Endothelial cell of umbilical vein (primary cell): ENCODE measurements around the gene SULT1A2. TPM values are rescaled to one million over a fixed set of nuclear protein-coding genes. Genes with fewer than 3 reads are reported as not detected.

Experiments used
- BruUV-seq: library from RNA; stranded (reverse); fragments of 400-500 nt; replicated peaks from 2 replicates; lab custom pipeline; 2021; lab: Mats Ljungman, UMichigan
- CTCF ChIA-PET: fragments of 300-600, 350-600 bp; sonication (Branson Sonifier 250); formaldehyde crosslinking; loops from one replicate; lab custom pipeline; 2021; ENCODE audit warnings: antibody characterized with exemption, inconsistent platforms; lab: Charles Lee
- POLR2A ChIA-PET: fragments of 300-600, 350-600 bp; sonication (Branson Sonifier 250); formaldehyde crosslinking; loops from one replicate; lab custom pipeline; 2021; ENCODE audit warnings: antibody characterized with exemption, inconsistent platforms; lab: Charles Lee
- DNase-seq: peaks from one replicate; pipeline ENCODE4 v3.0.0-alpha.2; 2011; ENCODE audit warnings: low read depth, low spot score
- FAIRE-seq: peaks from 2 replicates; lab custom pipeline; 2011; peaks lifted over from hg19 to GRCh38; lab: Jason Lieb, UNC
- H2AFZ ChIP-seq: 2 replicates; pipeline ENCODE4 v1.6.0; 2012; ENCODE audit warnings: low read depth, low read length, control low read depth, inconsistent platforms
- H3K27ac ChIP-seq: 2 replicates; pipeline ENCODE4 v1.5.1; 2011; ENCODE audit warnings: low read depth, mild to moderate bottlenecking, control low read depth, low read length, moderate library complexity; ENCODE audit not compliant: insufficient read depth
- H3K27me3 ChIP-seq, 2 experiments: 2 replicates each; pipeline versions ENCODE4 v1.6.0 to v1.6.1; 2011; ENCODE audit warnings: low read length in 2 of 2, mixed read lengths in 1 of 2; ENCODE audit not compliant: control insufficient read depth in 2 of 2, insufficient read depth in 2 of 2
- H3K36me3 ChIP-seq, 2 experiments: 2 replicates in 1 of 2; 3 replicates in 1 of 2; pipeline ENCODE4 v1.5.1; 2011; ENCODE audit warnings: low read length in 2 of 2, mild to moderate bottlenecking in 1 of 2, moderate library complexity in 1 of 2; ENCODE audit not compliant: control insufficient read depth in 2 of 2, insufficient read depth in 2 of 2; ENCODE audit errors: extremely low read depth in 1 of 2
- H3K4me1 ChIP-seq: 3 replicates; pipeline ENCODE4 v1.5.1; 2011; ENCODE audit warnings: mild to moderate bottlenecking, low read length; ENCODE audit not compliant: control insufficient read depth, insufficient read depth; ENCODE audit errors: extremely low read depth
- H3K4me2 ChIP-seq: 2 replicates; pipeline ENCODE4 v1.6.1; 2011; ENCODE audit warnings: low read length, control low read depth, mixed read lengths; ENCODE audit not compliant: insufficient read depth
- H3K4me3 ChIP-seq, 3 experiments: fragments of 200-600 bp in 1 of 3; sonication (generic), shearing (Covaris generic) in 1 of 3; replicated peaks in 1 of 3; 2 replicates each; pipeline ENCODE4 v1.5.1; 2011 to 2016; ENCODE audit warnings: control low read depth in 3 of 3, low read length in 3 of 3, mild to moderate bottlenecking in 2 of 3, inconsistent platforms in 1 of 3, low read depth in 1 of 3, moderate library complexity in 1 of 3; ENCODE audit not compliant: insufficient read depth in 1 of 3
- H3K79me2 ChIP-seq: 2 replicates; pipeline ENCODE4 v1.6.0; 2012; ENCODE audit warnings: low read length, inconsistent platforms; ENCODE audit not compliant: control insufficient read depth, insufficient read depth
- H3K9ac ChIP-seq: replicated peaks from 2 replicates; pipeline ENCODE3; 2011; ENCODE audit warnings: low read length, control low read depth; ENCODE audit not compliant: insufficient read depth; ENCODE audit errors: extremely low read depth
- H3K9me1 ChIP-seq: replicated peaks from 3 replicates; pipeline ENCODE4 v1.6.0; 2011; ENCODE audit warnings: mild to moderate bottlenecking, low read length; ENCODE audit not compliant: control insufficient read depth, insufficient read depth; ENCODE audit errors: extremely low read depth
- H3K9me3 ChIP-seq: replicated peaks from 2 replicates; pipeline ENCODE4 v1.5.1; 2012; ENCODE audit warnings: low read length, inconsistent platforms; ENCODE audit not compliant: control insufficient read depth, insufficient read depth
- H4K20me1 ChIP-seq: replicated peaks from 2 replicates; pipeline ENCODE3; 2011; ENCODE audit warnings: mild to moderate bottlenecking, low read length; ENCODE audit not compliant: control insufficient read depth, insufficient read depth; ENCODE audit errors: extremely low read depth
- CTCF ChIP-seq, 2 donors: IDR thresholded peaks; 1 replicate in 1 of 2; 2 replicates in 1 of 2; pipeline ENCODE4 v1.5.1; 2011; ENCODE audit warnings: low read length in 2 of 2, mild to moderate bottlenecking in 2 of 2, moderate library complexity in 2 of 2, control low read depth in 1 of 2, inconsistent platforms in 1 of 2, low read depth in 1 of 2; ENCODE audit not compliant: insufficient read depth in 1 of 2; ENCODE audit errors: extremely low read depth in 1 of 2
- EZH2 ChIP-seq: IDR thresholded peaks from 2 replicates; pipeline ENCODE4 v1.6.1; 2012; ENCODE audit warnings: borderline replicate concordance, low read depth, mild to moderate bottlenecking, moderate library complexity, low read length, inconsistent platforms; ENCODE audit not compliant: severe bottlenecking
- FOS ChIP-seq: IDR thresholded peaks from 2 replicates; pipeline ENCODE4 v1.6.1; 2011; ENCODE audit warnings: mild to moderate bottlenecking, low read length, moderate library complexity, borderline replicate concordance; ENCODE audit not compliant: insufficient read depth
- GATA2 ChIP-seq: IDR thresholded peaks from 2 replicates; pipeline ENCODE4 v1.7.0; 2011; ENCODE audit warnings: low read depth, mild to moderate bottlenecking, moderate library complexity, mixed read lengths, low read length; ENCODE audit not compliant: insufficient read length, insufficient read depth
- JUN ChIP-seq: IDR thresholded peaks from 2 replicates; pipeline ENCODE4 v1.6.1; 2011; ENCODE audit warnings: borderline replicate concordance, low read depth; ENCODE audit not compliant: insufficient read length, insufficient read depth
- MAX ChIP-seq: IDR thresholded peaks from 2 replicates; pipeline ENCODE4 v1.6.1; 2011; ENCODE audit not compliant: insufficient read depth, insufficient read length
- MYC ChIP-seq: IDR thresholded peaks from one replicate; pipeline ENCODE4 v1.6.1; 2011; ENCODE audit warnings: mild to moderate bottlenecking, low read depth, low read length
- POLR2A ChIP-seq: IDR thresholded peaks from 2 replicates; pipeline ENCODE4 v1.6.1; 2012; ENCODE audit warnings: low read depth, mild to moderate bottlenecking, control low read depth, low read length
- POLR2AphosphoS5 ChIP-seq: IDR thresholded peaks from 2 replicates; pipeline ENCODE4 v1.6.1; 2012; ENCODE audit warnings: low read depth, mild to moderate bottlenecking, control low read depth, low read length, moderate library complexity; ENCODE audit not compliant: insufficient read depth
- dilution Hi-C: fragments of 300-500 bp; cut with MboI; formaldehyde crosslinking; loops from one replicate; pipeline ENCODE4 v1.15.0; 2019; ENCODE audit warnings: low sequenced_read_pairs; ENCODE audit not compliant: extremely low pct_ligation_motif_present
- intact Hi-C: fragments of 100-400 bp; cut with micrococcal nuclease; formaldehyde crosslinking; loops from one replicate; pipeline ENCODE4 v1.10.0; 2022
- polyA plus RNA-seq, 4 experiments: library from polyadenylated mRNA; depleted of rRNA in 3 of 4; stranded (reverse) in 3 of 4; unstranded in 1 of 4; fragments of >200 nt; gene quantifications; 2 replicates each; pipeline versions ENCODE4 v1.2.1 to v1.2.3, GENCODE V29; 2011 to 2012; ENCODE audit warnings: missing spikeins in 1 of 4
- total RNA-seq: library from RNA; stranded (reverse); gene quantifications from 2 replicates; pipeline ENCODE4 v1.2.3, GENCODE V29; 2021

Gene SULT1A2
- total and polyA plus RNA-seq, 2 donors (not counting 3 experiments of a cell fraction or from before 2014, with no cell fraction given): not detected

- Histone ChIP-seq H4K20me1 (no peaks in the 10 kb centered on the region), H3K4me1 (no peaks in the 10 kb centered on the region), H3K79me2 (no peaks in the 10 kb centered on the region), H3K27ac (no peak overlapping the region), H3K9me1 (no peaks in the 10 kb centered on the region), H2AFZ (no peak overlapping the region), H3K36me3 (no peaks in the 10 kb centered on the region), H3K9ac (no peak overlapping the region), H3K4me2 (no peak overlapping the region), H3K4me3 (no peak overlapping the region), H3K9me3 (no peaks in the 10 kb centered on the region), H3K27me3 (peaks cover 0 to 1% of the 10 kb centered on the region in 2 experiments)
- DNase-seq (no peak), FAIRE-seq (no peak)
- TF ChIP-seq MYC: no peak
- TF ChIP-seq FOS: no peak
- no peak for TF ChIP-seq GATA2
- TF ChIP-seq CTCF (IDR thresholded peaks at IDR 0.05; ENCODE audit: extremely low read depth in 1 of 2, insufficient read depth in 1 of 2, low read depth in 1 of 2, low read length in 2 of 2): no peak
- TF ChIP-seq JUN: no peak
- no peak for TF ChIP-seq POLR2AphosphoS5
- TF ChIP-seq POLR2A: no peak
- TF ChIP-seq MAX: no peak
- no peak for TF ChIP-seq EZH2
- BruUV-seq: no TSS peak
- POLR2A ChIA-PET: no interaction called here
- CTCF ChIA-PET: no interaction called here
- dilution Hi-C loops (no loop called here), intact Hi-C loops (loop anchor here (5.0 kb wide), 2 partner anchors 91 to 296 kb away; no protein-coding TSS in a partner anchor)
These were observed 21.0 kb upstream of the SULT1A2 start for GRCh38 chr16:28617874-28618273.
